ENCODE measurements around the gene SRGAP1. TPM values are rescaled to one million over a fixed set of nuclear protein-coding genes. Genes with fewer than 3 reads are reported as not detected.
A peak's percentile ranks its signal among the peaks of the same experiment; 100 is the strongest.

The SRGAP1 gene
- total RNA-seq, 1 donor from 2014 or later = 14.8 TPM

GRCh38 chr12:63952995-63953394 is 108.5 kb downstream of the SRGAP1 start:
- no peaks in the 10 kb centered on the region for H3K27me3 Mint-ChIP-seq (ENCODE audit: low read depth)
- no peak for TF ChIP-seq CTCF (conservative IDR thresholded peaks at IDR 0.05)
- peak overlapping the region; percentile 62 for H3K27ac Mint-ChIP-seq (ENCODE audit: unreplicated experiment)

GRCh38 chr12:63955831-63956666 is 111.5 kb downstream of the SRGAP1 start:
- no peak for TF ChIP-seq CTCF (conservative IDR thresholded peaks at IDR 0.05)
- Mint-ChIP-seq H3K27me3 (ENCODE audit: low read depth) (no peaks in the 10 kb centered on the region), H3K9me3 (no peaks in the 10 kb centered on the region), H3K36me3 (ENCODE audit: low read depth) (no peaks in the 10 kb centered on the region), H3K4me1 (peaks cover 8% of the 10 kb centered on the region), H3K27ac (ENCODE audit: unreplicated experiment) (no peak overlapping the region), H3K4me3 (no peak overlapping the region)
- no peak for DNase-seq (ENCODE audit: low read depth, low spot score)

More at GRCh38 chr12:63952995-63953394, 108.5 kb downstream of the SRGAP1 start:
- H3K9me3 Mint-ChIP-seq = no peaks in the 10 kb centered on the region
- H3K4me1 Mint-ChIP-seq = peaks cover 23% of the 10 kb centered on the region
- no peak overlapping the region for H3K4me3 Mint-ChIP-seq
- no peaks in the 10 kb centered on the region for H3K36me3 Mint-ChIP-seq (ENCODE audit: low read depth)
- no peak for DNase-seq (ENCODE audit: low read depth, low spot score)

DNA sequence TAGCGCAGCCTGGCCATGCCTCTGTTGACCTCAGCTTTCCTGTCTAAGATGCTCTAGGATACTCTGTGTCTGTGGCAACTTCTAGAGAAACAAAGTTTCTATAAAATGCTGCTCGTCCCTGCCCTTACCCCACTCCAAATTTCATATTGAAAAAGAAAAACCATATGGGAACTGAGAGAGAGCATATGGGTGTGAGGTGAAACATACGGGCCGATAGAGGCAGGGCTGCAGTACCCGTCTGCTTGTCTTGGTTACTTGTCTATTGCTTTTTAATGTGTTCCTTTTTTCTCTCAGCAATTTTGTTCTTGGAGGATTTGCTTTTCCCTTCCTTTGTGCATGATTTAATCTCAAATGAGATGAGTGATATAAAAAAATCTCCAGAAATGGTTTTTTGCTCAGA is 113.0 kb downstream of the SRGAP1 start:
- Mint-ChIP-seq H3K9me3 (no peaks in the 10 kb centered on the region), H3K27ac (ENCODE audit: unreplicated experiment) (no peak overlapping the region), H3K36me3 (ENCODE audit: low read depth) (no peaks in the 10 kb centered on the region), H3K4me3 (no peak overlapping the region), H3K4me1 (peaks cover 3% of the 10 kb centered on the region), H3K27me3 (ENCODE audit: low read depth) (no peaks in the 10 kb centered on the region)
- no peak for TF ChIP-seq CTCF (conservative IDR thresholded peaks at IDR 0.05)
- DNase-seq (ENCODE audit: low read depth, low spot score) = no peak

GRCh38 chr12:63958876-63959580 is 114.5 kb downstream of the SRGAP1 start:
- Mint-ChIP-seq H3K36me3 (ENCODE audit: low read depth) (no peaks in the 10 kb centered on the region), H3K27me3 (ENCODE audit: low read depth) (no peaks in the 10 kb centered on the region), H3K27ac (ENCODE audit: unreplicated experiment) (no peak overlapping the region), H3K4me1 (peaks cover 3% of the 10 kb centered on the region), H3K9me3 (no peaks in the 10 kb centered on the region), H3K4me3 (no peak overlapping the region)
- DNase-seq (ENCODE audit: low read depth, low spot score) = no peak
- no peak for TF ChIP-seq CTCF (conservative IDR thresholded peaks at IDR 0.05)

- H3K27ac Mint-ChIP-seq (ENCODE audit: unreplicated experiment) = no peak overlapping the region
- TF ChIP-seq CTCF (conservative IDR thresholded peaks at IDR 0.05) = no peak
- H3K27me3 Mint-ChIP-seq (ENCODE audit: low read depth) = no peaks in the 10 kb centered on the region
Measured at GRCh38 chr12:63961048-63961447, 116.5 kb downstream of the SRGAP1 start.

More at GRCh38 chr12:63961048-63961447, 116.5 kb downstream of the SRGAP1 start:
- DNase-seq (ENCODE audit: low read depth, low spot score) = no peak
- Mint-ChIP-seq H3K4me3 (no peak overlapping the region), H3K9me3 (no peaks in the 10 kb centered on the region), H3K36me3 (ENCODE audit: low read depth) (no peaks in the 10 kb centered on the region), H3K4me1 (peaks cover 3% of the 10 kb centered on the region)
